GM12874 (cell line): ENCODE measurements around the gene ZMYND8.

ENCODE experiments used
- TF ChIP-seq, protein P1 (sequence below): IDR thresholded peaks from 2 replicates; pipeline ENCODE4 v1.5.1; 2011; ENCODE audit warnings: low read depth, mild to moderate bottlenecking, control low read depth, low read length, moderate library complexity; ENCODE audit not compliant: insufficient read depth

Gene ZMYND8

GRCh38 chr20:47377122-47377722 lies 20.7 kb upstream of the ZMYND8 start:
- TF ChIP-seq, protein P1, sequence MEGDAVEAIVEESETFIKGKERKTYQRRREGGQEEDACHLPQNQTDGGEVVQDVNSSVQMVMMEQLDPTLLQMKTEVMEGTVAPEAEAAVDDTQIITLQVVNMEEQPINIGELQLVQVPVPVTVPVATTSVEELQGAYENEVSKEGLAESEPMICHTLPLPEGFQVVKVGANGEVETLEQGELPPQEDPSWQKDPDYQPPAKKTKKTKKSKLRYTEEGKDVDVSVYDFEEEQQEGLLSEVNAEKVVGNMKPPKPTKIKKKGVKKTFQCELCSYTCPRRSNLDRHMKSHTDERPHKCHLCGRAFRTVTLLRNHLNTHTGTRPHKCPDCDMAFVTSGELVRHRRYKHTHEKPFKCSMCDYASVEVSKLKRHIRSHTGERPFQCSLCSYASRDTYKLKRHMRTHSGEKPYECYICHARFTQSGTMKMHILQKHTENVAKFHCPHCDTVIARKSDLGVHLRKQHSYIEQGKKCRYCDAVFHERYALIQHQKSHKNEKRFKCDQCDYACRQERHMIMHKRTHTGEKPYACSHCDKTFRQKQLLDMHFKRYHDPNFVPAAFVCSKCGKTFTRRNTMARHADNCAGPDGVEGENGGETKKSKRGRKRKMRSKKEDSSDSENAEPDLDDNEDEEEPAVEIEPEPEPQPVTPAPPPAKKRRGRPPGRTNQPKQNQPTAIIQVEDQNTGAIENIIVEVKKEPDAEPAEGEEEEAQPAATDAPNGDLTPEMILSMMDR: 0 out of 2 replicates have a peak, but pooled peaks have one; percentile 9

DNA sequence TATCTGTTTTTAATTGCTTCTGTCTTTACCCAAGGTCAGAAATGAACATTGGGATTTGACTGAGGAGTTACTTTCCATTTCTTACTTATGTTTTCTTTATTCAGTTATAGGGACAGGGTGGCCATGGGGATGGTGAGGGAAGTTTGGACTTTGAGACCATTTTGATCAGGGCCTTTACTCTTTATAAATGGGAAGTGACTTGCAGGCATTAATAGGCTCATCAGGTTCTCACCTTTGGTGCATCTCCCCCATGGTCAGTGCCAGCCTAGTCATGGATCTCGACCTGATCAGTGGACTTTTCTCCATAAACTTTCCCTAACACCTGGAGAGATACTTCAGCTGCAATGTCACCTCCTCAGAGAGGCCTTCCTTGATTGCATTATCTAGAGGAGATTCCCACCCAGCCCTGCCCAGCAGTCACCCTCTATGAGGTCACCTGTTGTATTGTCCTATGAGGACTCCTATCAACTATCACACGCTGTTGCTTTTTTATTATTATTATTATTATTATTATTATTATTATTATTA lies 16.8 kb upstream of the ZMYND8 start:
- TF ChIP-seq, protein P1: no peak

GRCh38 chr20:47370850-47371782 lies 14.6 kb upstream of the ZMYND8 start:
- TF ChIP-seq, protein P1: no peak

- TF ChIP-seq, protein P1: no peak
Measured at GRCh38 chr20:47370214-47370613, 13.7 kb upstream of the ZMYND8 start.

GRCh38 chr20:47368301-47368700 lies 11.8 kb upstream of the ZMYND8 start:
- TF ChIP-seq, protein P1: no peak

DNA sequence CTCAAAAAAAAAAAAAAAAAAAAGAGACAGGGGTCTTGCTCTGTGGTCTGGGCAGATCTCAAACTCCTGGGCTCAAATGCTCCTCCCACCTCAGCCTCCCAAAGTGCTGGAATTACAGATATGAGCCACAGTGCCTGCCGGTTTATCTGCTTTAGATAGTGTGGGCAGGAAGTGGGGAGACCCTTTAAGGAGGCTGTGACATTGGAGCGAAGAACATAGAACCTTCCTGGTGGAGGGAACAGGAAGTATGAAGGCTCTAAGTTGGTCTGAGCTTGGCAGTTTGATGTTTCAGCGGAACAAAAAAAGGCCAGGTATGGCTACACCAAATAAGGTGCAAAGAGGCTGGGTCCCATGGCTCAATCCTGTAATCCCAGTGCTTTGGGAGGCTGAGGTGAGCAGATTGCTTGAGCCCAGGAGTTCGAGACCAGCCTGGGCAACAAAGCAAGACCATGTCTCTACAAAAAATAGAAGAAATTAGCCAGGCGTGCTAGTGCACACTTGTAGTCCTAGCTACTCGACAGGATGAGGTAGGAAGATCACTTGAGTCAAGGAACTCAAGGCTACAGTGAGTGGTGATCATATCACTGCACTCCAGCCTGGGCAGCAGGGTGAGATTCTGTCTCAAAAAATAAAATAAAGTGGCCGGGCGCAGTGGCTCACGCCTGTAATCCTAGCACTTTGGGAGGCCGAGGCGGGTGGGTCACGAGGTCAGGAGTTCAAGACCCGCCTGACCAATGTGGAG lies 8.7 kb upstream of the ZMYND8 start:
- TF ChIP-seq, protein P1: no peak
